CD4-positive, alpha-beta T cell (primary cell): ENCODE data around the gene CAPN2. TPM values are rescaled to one million over a fixed set of nuclear protein-coding genes. Genes with fewer than 3 reads are reported as not detected.

Experiments used
- ATAC-seq: fragments of 200-7000 bp; cut with Tn5 transposase; one replicate; pipeline ENCODE4 v1.10.0; 2022; ENCODE audit warnings: mild to moderate bottlenecking; ENCODE audit not compliant: poor library complexity
- CTCF ChIA-PET: fragments of 350-600 bp; sonication (Branson Sonifier 250); formaldehyde crosslinking; loops from one replicate; lab custom pipeline; 2021; ENCODE audit warnings: antibody characterized with exemption, inconsistent platforms; lab: Charles Lee
- POLR2A ChIA-PET: fragments of 350-600 bp; sonication (Branson Sonifier 250); formaldehyde crosslinking; loops from one replicate; lab custom pipeline; 2021; ENCODE audit warnings: antibody characterized with exemption, inconsistent platforms; lab: Charles Lee
- DNase-seq, 14 experiments: peaks; one replicate each; pipeline ENCODE4 v3.0.0-alpha.2; 2013 to 2020; ENCODE audit warnings: mixed read lengths in 2 of 14
- H3K27ac ChIP-seq, 2 donors: one replicate each; pipeline versions ENCODE4 v1.5.1 to v1.7.0; 2013; ENCODE audit warnings: low read length in 2 of 2, low read depth in 1 of 2, mild to moderate bottlenecking in 1 of 2
- H3K27me3 ChIP-seq, 2 experiments: 1 replicate in 1 of 2; 2 replicates in 1 of 2; pipeline versions ENCODE4 v1.6.1 to v1.7.0; 2013; ENCODE audit warnings: low read length in 2 of 2, control low read depth in 1 of 2, mild to moderate bottlenecking in 1 of 2, moderate library complexity in 1 of 2; ENCODE audit not compliant: insufficient read depth in 2 of 2, control insufficient read depth in 1 of 2
- H3K36me3 ChIP-seq: one replicate; pipeline ENCODE4 v1.6.1; 2013; ENCODE audit warnings: low read length, control low read depth; ENCODE audit not compliant: insufficient read depth
- H3K4me1 ChIP-seq: one replicate; pipeline ENCODE4 v1.6.1; 2013; ENCODE audit warnings: low read length, control low read depth; ENCODE audit not compliant: insufficient read depth
- H3K4me3 ChIP-seq: one replicate; pipeline ENCODE4 v1.5.1; 2013; ENCODE audit warnings: mild to moderate bottlenecking, low read length, moderate library complexity
- H3K9me3 ChIP-seq, 2 experiments: 1 replicate in 1 of 2; 2 replicates in 1 of 2; pipeline versions ENCODE4 v1.6.1 to v1.7.0; 2013; ENCODE audit warnings: low read length in 2 of 2, mild to moderate bottlenecking in 2 of 2, control low read depth in 1 of 2, moderate library complexity in 1 of 2; ENCODE audit not compliant: control insufficient read depth in 1 of 2, insufficient read depth in 1 of 2
- H3K27ac Mint-ChIP-seq: one replicate; pipeline ENCODE4 v1.8.0; 2020; ENCODE audit warnings: mixed read lengths
- H3K27me3 Mint-ChIP-seq: one replicate; pipeline ENCODE4 v1.8.0; 2021; ENCODE audit warnings: mixed read lengths
- H3K36me3 Mint-ChIP-seq: one replicate; pipeline ENCODE4 v1.8.0; 2021; ENCODE audit warnings: low read depth, mixed read lengths
- H3K4me1 Mint-ChIP-seq: one replicate; pipeline ENCODE4 v1.8.0; 2021; ENCODE audit warnings: low read depth, mixed read lengths
- H3K4me3 Mint-ChIP-seq: one replicate; pipeline ENCODE4 v1.8.0; 2020; ENCODE audit warnings: mild to moderate bottlenecking, mixed read lengths
- H3K9me3 Mint-ChIP-seq: one replicate; pipeline ENCODE4 v1.8.0; 2020; ENCODE audit warnings: mixed read lengths
- intact Hi-C, 2 experiments: fragments of 100-400 bp; cut with DNase I in 1 of 2; cut with micrococcal nuclease in 1 of 2; formaldehyde crosslinking; loops; one replicate each; pipeline versions ENCODE4 v1.15.1 to v1.9.0; 2023 to 2025; cut with DNase I, micrococcal nuclease
- total RNA-seq, 174 experiments: library from RNA in 2 of 174; stranded (reverse) in 2 of 174; gene quantifications; one replicate each; pipeline ENCODE4 v1.2.3 and lab custom pipeline; 2021 to 2026
- TF ChIP-seq, protein P1 (sequence below): fragments of 200-600 bp; IDR thresholded peaks from one replicate; pipeline ENCODE4 v1.8.0; 2022; ENCODE audit warnings: antibody characterized with exemption, mild to moderate bottlenecking

CAPN2 gene
- total RNA-seq, 2 experiments from 2014 or later = 110 to 114 TPM

DNA sequence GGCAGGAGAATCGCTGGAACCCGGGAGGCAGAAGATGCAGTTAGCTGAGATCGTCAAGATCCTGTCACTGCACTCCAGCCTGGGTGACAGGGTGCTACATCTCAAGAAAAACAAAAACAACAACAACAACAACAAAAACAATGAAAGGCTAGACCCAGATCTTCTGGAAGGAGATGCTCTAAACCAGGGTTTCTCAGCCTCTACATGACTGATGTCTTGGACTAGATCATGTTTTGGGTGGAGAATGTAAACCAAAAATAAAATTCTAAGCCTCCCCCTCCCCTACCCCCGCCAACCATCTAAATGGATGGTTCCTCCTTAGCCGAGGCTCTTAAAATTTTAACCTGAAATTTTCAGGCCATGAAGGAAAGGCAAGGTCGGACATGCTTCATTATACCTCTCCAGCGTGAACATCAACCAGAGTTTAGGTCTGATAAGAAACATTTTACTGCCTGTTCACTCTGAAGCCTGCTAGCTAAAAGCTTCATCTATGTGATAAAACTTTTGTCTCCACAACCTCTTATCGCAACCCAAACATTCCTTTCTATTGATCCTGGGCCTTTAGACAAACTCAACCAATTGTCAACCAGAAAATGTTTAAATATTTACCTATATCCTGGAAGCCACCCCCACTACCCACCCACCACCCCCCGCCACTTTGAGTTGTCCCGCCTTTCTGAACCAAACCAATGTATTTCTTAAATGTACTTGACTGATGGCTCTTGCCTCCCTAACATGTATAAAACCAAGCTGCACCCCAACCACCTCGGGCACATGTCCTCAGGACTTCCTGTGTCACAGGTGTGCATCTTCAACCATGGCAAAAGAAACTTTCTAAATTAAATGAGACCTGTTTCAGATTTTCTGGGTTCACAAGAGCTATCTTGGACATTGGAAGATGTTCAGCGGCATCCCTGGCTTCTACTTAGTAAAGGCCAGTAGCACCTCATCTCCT is 1.9 kb upstream of the CAPN2 start:
- no peaks in the 10 kb centered on the region for H3K27me3 Mint-ChIP-seq
- ATAC-seq (no peak), DNase-seq (no peak)
- H3K9me3 ChIP-seq = no peaks in the 10 kb centered on the region
- H3K4me1 ChIP-seq = peaks cover 45% of the 10 kb centered on the region
- no peaks in the 10 kb centered on the region for H3K27me3 ChIP-seq
- no peaks in the 10 kb centered on the region for H3K36me3 Mint-ChIP-seq
- no peaks in the 10 kb centered on the region for H3K36me3 ChIP-seq
- ChIA-PET CTCF (interaction anchor here (1.0 to 4.5 kb wide), 2 partner anchors 38 to 101 kb away, joined by 3 to 46 read pairs; no protein-coding TSS in a partner anchor), POLR2A (interaction anchor here (0.6 to 1.0 kb wide), 3 partner anchors 18 to 39 kb away, joined by 3 read pairs; no protein-coding TSS in a partner anchor)
- no peaks in the 10 kb centered on the region for H3K9me3 Mint-ChIP-seq
- peaks cover 46% of the 10 kb centered on the region for H3K4me1 Mint-ChIP-seq
- peak overlapping the region; percentile 90 for H3K4me3 Mint-ChIP-seq
- H3K4me3 ChIP-seq = no peak overlapping the region
- intact Hi-C loops = loop anchor here (2.0 to 5.0 kb wide), 3 partner anchors 16 to 137 kb away; partner anchors contain the start of gene TP53BP2 (in 1 of the 2)
- peak overlapping the region; percentile 90 for H3K27ac Mint-ChIP-seq
- peak overlapping the region in 1 of 2 donors; percentile 32 for H3K27ac ChIP-seq
- TF ChIP-seq, protein P1, sequence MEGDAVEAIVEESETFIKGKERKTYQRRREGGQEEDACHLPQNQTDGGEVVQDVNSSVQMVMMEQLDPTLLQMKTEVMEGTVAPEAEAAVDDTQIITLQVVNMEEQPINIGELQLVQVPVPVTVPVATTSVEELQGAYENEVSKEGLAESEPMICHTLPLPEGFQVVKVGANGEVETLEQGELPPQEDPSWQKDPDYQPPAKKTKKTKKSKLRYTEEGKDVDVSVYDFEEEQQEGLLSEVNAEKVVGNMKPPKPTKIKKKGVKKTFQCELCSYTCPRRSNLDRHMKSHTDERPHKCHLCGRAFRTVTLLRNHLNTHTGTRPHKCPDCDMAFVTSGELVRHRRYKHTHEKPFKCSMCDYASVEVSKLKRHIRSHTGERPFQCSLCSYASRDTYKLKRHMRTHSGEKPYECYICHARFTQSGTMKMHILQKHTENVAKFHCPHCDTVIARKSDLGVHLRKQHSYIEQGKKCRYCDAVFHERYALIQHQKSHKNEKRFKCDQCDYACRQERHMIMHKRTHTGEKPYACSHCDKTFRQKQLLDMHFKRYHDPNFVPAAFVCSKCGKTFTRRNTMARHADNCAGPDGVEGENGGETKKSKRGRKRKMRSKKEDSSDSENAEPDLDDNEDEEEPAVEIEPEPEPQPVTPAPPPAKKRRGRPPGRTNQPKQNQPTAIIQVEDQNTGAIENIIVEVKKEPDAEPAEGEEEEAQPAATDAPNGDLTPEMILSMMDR = no peak

DNA sequence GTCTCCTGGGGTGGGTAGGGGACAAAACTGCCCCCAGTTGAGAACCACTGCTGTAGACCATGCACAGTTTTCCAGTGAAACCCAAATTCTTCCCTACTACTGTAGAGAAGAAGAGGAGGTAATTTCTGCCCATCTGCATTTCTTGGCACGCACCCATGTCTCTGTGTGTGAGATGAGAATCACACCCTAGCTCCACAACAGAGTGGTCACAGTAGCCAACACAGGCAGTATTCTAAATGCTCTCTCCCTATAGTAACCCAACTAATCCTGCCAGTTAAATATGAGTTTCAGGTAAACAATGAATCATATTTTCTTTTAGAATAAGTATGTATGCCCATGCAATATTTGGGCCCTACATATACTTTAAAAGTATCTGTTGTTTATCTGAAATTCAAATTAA is 1.2 kb upstream of the CAPN2 start:
- CTCF ChIA-PET = interaction anchor here (1.0 to 4.5 kb wide), 3 partner anchors 38 to 135 kb away, joined by 3 to 46 read pairs (median 3); partner anchors contain the start of gene TP53BP2
- Histone ChIP-seq H3K36me3 (no peaks in the 10 kb centered on the region), H3K9me3 (no peaks in the 10 kb centered on the region), H3K27me3 (no peaks in the 10 kb centered on the region), H3K27ac (peak overlapping the region in 1 of 2 donors; percentile 32), H3K4me3 (no peak overlapping the region), H3K4me1 (peaks cover 52% of the 10 kb centered on the region)
- intact Hi-C loops = loop anchor here (2.0 to 5.0 kb wide), 3 partner anchors 16 to 136 kb away; partner anchors contain the start of gene TP53BP2 (in 1 of the 2)
- no peak for DNase-seq
- Mint-ChIP-seq H3K27ac (peak overlapping the region; percentile 90), H3K4me1 (peaks cover 54% of the 10 kb centered on the region), H3K4me3 (peak overlapping the region; percentile 90), H3K27me3 (no peaks in the 10 kb centered on the region), H3K36me3 (no peaks in the 10 kb centered on the region), H3K9me3 (no peaks in the 10 kb centered on the region)
- TF ChIP-seq, protein P1 = no peak
- POLR2A ChIA-PET = interaction anchor here (0.8 to 1.7 kb wide), 2 partner anchors 13 to 18 kb away, joined by 3 to 5 read pairs; no protein-coding TSS in a partner anchor
- no peak for ATAC-seq

DNA sequence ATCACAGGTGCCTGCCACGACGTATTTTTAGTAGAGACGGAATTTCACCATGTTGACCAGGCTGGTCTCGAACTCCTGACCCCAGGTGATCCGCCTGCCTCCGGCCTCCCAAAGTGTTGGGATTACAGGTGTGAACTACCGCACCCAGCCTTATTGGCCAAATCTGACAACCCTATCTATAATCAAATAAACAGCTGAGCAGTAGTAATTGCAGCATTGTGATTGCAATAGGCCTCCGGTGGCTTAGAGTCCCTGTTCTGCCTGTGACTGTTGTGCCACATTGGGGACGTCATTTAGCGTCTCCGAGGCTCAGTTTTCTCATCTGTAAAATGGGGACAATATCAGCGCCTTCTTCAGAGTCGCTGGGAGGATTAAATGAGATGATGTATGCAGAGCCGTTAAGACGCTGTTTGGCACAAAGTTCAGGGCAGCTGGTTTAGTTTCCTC is 569 bp upstream of the CAPN2 start:
- Histone ChIP-seq H3K4me1 (peaks cover 58% of the 10 kb centered on the region), H3K27ac (peak overlapping the region; percentile 66 to 68), H3K9me3 (no peaks in the 10 kb centered on the region), H3K27me3 (no peaks in the 10 kb centered on the region), H3K4me3 (peak overlapping the region; percentile 84), H3K36me3 (no peaks in the 10 kb centered on the region)
- intact Hi-C loops = loop anchor here (1.0 to 5.0 kb wide), 4 partner anchors 15 to 136 kb away; partner anchors contain the start of gene TP53BP2 (in 1 of the 2)
- H3K27me3 Mint-ChIP-seq = no peaks in the 10 kb centered on the region
- no peaks in the 10 kb centered on the region for H3K9me3 Mint-ChIP-seq
- H3K36me3 Mint-ChIP-seq = peaks cover 4% of the 10 kb centered on the region
- TF ChIP-seq, protein P1 = no peak
- peak overlapping the region; percentile 90 for H3K4me3 Mint-ChIP-seq
- ChIA-PET POLR2A (interaction anchor here (0.5 to 2.0 kb wide), 7 partner anchors 14 to 998 kb away, joined by 3 to 20 read pairs (median 4); no protein-coding TSS in a partner anchor), CTCF (interaction anchor here (0.9 to 4.5 kb wide), 6 partner anchors 14 to 134 kb away, joined by 3 to 46 read pairs (median 6); partner anchors contain the start of gene TP53BP2)
- H3K27ac Mint-ChIP-seq = peak overlapping the region; percentile 90
- DNase-seq (no peak), ATAC-seq (no peak)
- H3K4me1 Mint-ChIP-seq = peaks cover 59% of the 10 kb centered on the region
